K562 (cell line): ENCODE results near the gene BPIFB2. TPM values are rescaled to one million over a fixed set of nuclear protein-coding genes. Genes with fewer than 3 reads are reported as not detected.

Source experiments
- ATAC-seq: fragments of 200-7000 bp; cut with Tn5 transposase; 3 replicates; pipeline ENCODE4 v1.9.1; 2020; ENCODE audit warnings: moderate library complexity
- BruUV-seq: library from RNA; stranded (reverse); fragments of 400-500 nt; replicated peaks from 2 replicates; lab custom pipeline; 2021; lab: Mats Ljungman, UMichigan
- CTCF ChIA-PET: fragments of 300-600 bp; formaldehyde crosslinking; extraction: SDS; loops from one replicate; lab custom pipeline; 2021; ENCODE audit warnings: low intra/inter-chr PET ratio; lab: Yijun Ruan, JAX
- POLR2A ChIA-PET: fragments of 300-600, 350-650 bp; sonication (Branson Sonifier 250); formaldehyde crosslinking; extraction: SDS; loops from one replicate; lab custom pipeline; 2021; ENCODE audit warnings: antibody characterized with exemption, inconsistent platforms; lab: Yijun Ruan, JAX
- DNase-seq, 4 experiments: peaks; one replicate each; pipeline versions ENCODE4 v3.0.0 to v3.0.0-alpha.2; 2011 to 2018; ENCODE audit warnings: low spot score in 3 of 4, mixed read lengths in 3 of 4; ENCODE audit errors: extremely low read depth in 1 of 4
- FAIRE-seq: peaks from 2 replicates; lab custom pipeline; 2011; peaks lifted over from hg19 to GRCh38; lab: Jason Lieb, UNC
- H2AFZ ChIP-seq: 2 replicates; pipeline ENCODE4 v1.6.0; 2011; ENCODE audit warnings: low read depth, low read length, control low read depth, inconsistent platforms
- H3K27ac ChIP-seq: fragments of 200-600 bp; 3 replicates; pipeline ENCODE4 v1.8.0; 2011; ENCODE audit warnings: low read depth, mild to moderate bottlenecking, control low read depth, inconsistent platforms, low read length, moderate library complexity, mixed read lengths; ENCODE audit errors: extremely low read depth
- H3K27me3 ChIP-seq, 2 experiments: fragments of 300-600 bp in 1 of 2; 2 replicates in 1 of 2; 3 replicates in 1 of 2; pipeline versions ENCODE4 v1.6.0 to v1.8.0; 2011; ENCODE audit warnings: inconsistent platforms in 2 of 2, low read length in 2 of 2, mild to moderate bottlenecking in 1 of 2, mixed read lengths in 1 of 2, moderate library complexity in 1 of 2; ENCODE audit not compliant: control insufficient read depth in 2 of 2, insufficient read depth in 2 of 2
- H3K36me3 ChIP-seq: fragments of 300-600 bp; 3 replicates; pipeline ENCODE4 v1.8.0; 2011; ENCODE audit warnings: mild to moderate bottlenecking, low read length, inconsistent platforms; ENCODE audit not compliant: control insufficient read depth, insufficient read depth
- H3K4me1 ChIP-seq, 2 experiments: fragments of 200-600 bp in 1 of 2; replicated peaks in 1 of 2; 2 replicates in 1 of 2; 3 replicates in 1 of 2; pipeline versions ENCODE4 v1.5.1 to v1.8.0; 2011; ENCODE audit warnings: inconsistent platforms in 2 of 2, low read length in 2 of 2, mild to moderate bottlenecking in 1 of 2, mixed read lengths in 1 of 2, moderate library complexity in 1 of 2; ENCODE audit not compliant: control insufficient read depth in 2 of 2, insufficient read depth in 2 of 2
- H3K4me2 ChIP-seq: 2 replicates; pipeline ENCODE4 v1.6.1; 2011; ENCODE audit warnings: low read length, control low read depth, inconsistent platforms, mixed read lengths; ENCODE audit not compliant: insufficient read depth
- H3K4me3 ChIP-seq: fragments of 200-600 bp; sonication (generic), shearing (Covaris generic); 2 replicates; pipeline ENCODE4 v1.5.1; 2016; ENCODE audit warnings: control low read depth, inconsistent platforms
- H3K79me2 ChIP-seq: fragments of 200-600 bp; 3 replicates; pipeline ENCODE4 v1.8.0; 2011; ENCODE audit warnings: low read length, inconsistent platforms; ENCODE audit not compliant: control insufficient read depth, insufficient read depth
- H3K9ac ChIP-seq, 2 experiments: 2 replicates each; pipeline versions ENCODE4 v1.6.0 to v1.6.1; 2011; ENCODE audit warnings: low read depth in 2 of 2, low read length in 2 of 2, control low read depth in 1 of 2, inconsistent platforms in 1 of 2, mild to moderate bottlenecking in 1 of 2, mixed read lengths in 1 of 2; ENCODE audit not compliant: insufficient read depth in 1 of 2
- H3K9me1 ChIP-seq: one replicate; pipeline ENCODE4 v1.6.0; 2011; ENCODE audit warnings: inconsistent platforms, mild to moderate bottlenecking, low read length, moderate library complexity; ENCODE audit not compliant: control insufficient read depth, insufficient read depth
- H3K9me3 ChIP-seq: replicated peaks from 2 replicates; pipeline ENCODE4 v1.5.1; 2011; ENCODE audit warnings: low read depth, low read length, inconsistent platforms; ENCODE audit not compliant: control insufficient read depth, insufficient read depth
- H4K20me1 ChIP-seq: replicated peaks from 2 replicates; pipeline ENCODE4 v1.6.1; 2011; ENCODE audit warnings: low read length, inconsistent platforms, mixed read lengths; ENCODE audit not compliant: control insufficient read depth, insufficient read depth
- ATF1 ChIP-seq, 2 experiments: fragments of 450-650 bp in 1 of 2; IDR thresholded peaks; 2 replicates each; pipeline ENCODE4 v1.6.1; 2016; ENCODE audit warnings: missing compliant biosample characterization in 1 of 2, missing genetic modification characterization in 1 of 2
- ATF4 ChIP-seq: fragments of 450-650 bp; formaldehyde crosslinking; IDR thresholded peaks from 2 replicates; pipeline ENCODE4 v1.4.0; 2022; ENCODE audit warnings: mild to moderate bottlenecking, moderate library complexity
- CHD2 ChIP-seq: IDR thresholded peaks from 2 replicates; pipeline ENCODE4 v1.6.1; 2011; ENCODE audit warnings: low read depth, low read length
- ERF ChIP-seq: fragments of 450-650 bp; formaldehyde crosslinking; IDR thresholded peaks from 2 replicates; pipeline ENCODE4 v1.4.0; 2020; ENCODE audit warnings: mild to moderate bottlenecking, mixed read lengths
- FOXO4 ChIP-seq: fragments of 450-650 bp; formaldehyde crosslinking; IDR thresholded peaks from 2 replicates; pipeline ENCODE4 v1.4.0; 2020; ENCODE audit warnings: mild to moderate bottlenecking, moderate library complexity
- HES1 ChIP-seq: fragments of 450-650 bp; IDR thresholded peaks from 2 replicates; pipeline ENCODE4 v1.6.1; 2016; ENCODE audit warnings: low read depth, mild to moderate bottlenecking, moderate library complexity
- HMGN3 ChIP-seq: IDR thresholded peaks from 2 replicates; pipeline ENCODE4 v1.6.1; 2011; ENCODE audit warnings: borderline replicate concordance, low read depth, mild to moderate bottlenecking, mixed read lengths, low read length; ENCODE audit not compliant: insufficient read length; ENCODE audit errors: extremely low read depth
- IFI16 ChIP-seq: fragments of 250-450 bp; sonication (Bioruptor Pico); IDR thresholded peaks from 2 replicates; pipeline ENCODE4 v2.1.2; 2022; ENCODE audit warnings: mild to moderate bottlenecking, inconsistent platforms
- KAT7 ChIP-seq: sonication (generic); formaldehyde crosslinking; IDR thresholded peaks from 2 replicates; pipeline ENCODE4 v1.8.0; 2022; ENCODE audit warnings: missing genetic modification reagents, mild to moderate bottlenecking, borderline replicate concordance
- KAT8 ChIP-seq: fragments of 450-650 bp; IDR thresholded peaks from 2 replicates; pipeline ENCODE4 v1.6.1; 2016; ENCODE audit warnings: low read depth, mild to moderate bottlenecking
- NR1H2 ChIP-seq: sonication (generic); formaldehyde crosslinking; IDR thresholded peaks from 2 replicates; pipeline ENCODE4 v1.4.0; 2020; ENCODE audit warnings: mild to moderate bottlenecking, missing genetic modification reagents
- RB1 ChIP-seq: fragments of 450-650 bp; IDR thresholded peaks from 2 replicates; pipeline ENCODE4 v1.6.1; 2017; ENCODE audit warnings: low read depth, mild to moderate bottlenecking
- SMAD2 ChIP-seq: fragments of 150-350 bp; IDR thresholded peaks from 2 replicates; pipeline ENCODE4 v1.6.1; 2014; ENCODE audit warnings: low read depth, mild to moderate bottlenecking, low read length
- TFAM ChIP-seq: fragments of 250-450 bp; sonication (Bioruptor Pico); conservative IDR thresholded peaks from 2 replicates; pipeline ENCODE4 v1.5.0; 2021; ENCODE audit warnings: mild to moderate bottlenecking, moderate library complexity
- TRIM28 ChIP-seq: fragments of 450-650 bp; IDR thresholded peaks from 2 replicates; pipeline ENCODE4 v1.6.1; 2017
- ZBTB11 ChIP-seq, 3 experiments: fragments of 200-800 bp in 1 of 3; fragments of 250-450 bp in 1 of 3; fragments of 450-650 bp in 1 of 3; sonication (Bioruptor Pico) in 1 of 3; sonication (Bioruptor generic) in 1 of 3; formaldehyde crosslinking in 1 of 3; IDR thresholded peaks; 2 replicates each; pipeline versions ENCODE4 v1.6.1 to v1.8.0; 2016 to 2022; ENCODE audit warnings: mild to moderate bottlenecking in 2 of 3, missing genetic modification characterization in 2 of 3, missing compliant biosample characterization in 1 of 3, moderate library complexity in 1 of 3
- ZNF212 ChIP-seq: fragments of 450-650 bp; formaldehyde crosslinking; IDR thresholded peaks from 2 replicates; pipeline ENCODE4 v1.4.0; 2020; ENCODE audit warnings: mild to moderate bottlenecking
- WGBS: fragments of 100-300 bp; shearing (Covaris generic); methylation state at CpG from one replicate; pipeline ENCODE4 v1.1.6; 2016; ENCODE audit warnings: low coverage, mixed read lengths; ENCODE audit not compliant: insufficient coverage; ENCODE audit errors: missing lambda C conversion rate; 5-methylcytosine and 5-hydroxymethylcytosine counted together
- in situ Hi-C: fragments of 300-500 bp; cut with MboI; formaldehyde crosslinking; loops from 4 replicates; pipeline ENCODE4 v1.15.0; 2018; ENCODE audit warnings: inconsistent platforms, mixed read lengths
- intact Hi-C: fragments of 100-400 bp; cut with micrococcal nuclease; formaldehyde crosslinking; loops from 2 replicates; pipeline ENCODE4 v1.14.2; 2022
- polyA plus RNA-seq, 8 experiments: library from polyadenylated mRNA; depleted of rRNA in 4 of 8; stranded (reverse) in 5 of 8; unstranded in 3 of 8; fragments of >200 nt; fragmentation: Nextera tagmentation in 2 of 8; fragmentation: Illumina TruSeq in 1 of 8; extraction: Ambion mirVana in 2 of 8; extraction: Trizol in 1 of 8; gene quantifications; 2 replicates each; pipeline versions ENCODE4 v1.2.1 to v1.2.3, GENCODE V29; 2011 to 2014; ENCODE audit warnings: inconsistent platforms in 1 of 8, missing spikeins in 1 of 8
- total RNA-seq, 7 experiments: library from RNA; depleted of rRNA in 6 of 7; stranded (reverse); fragments of >200 nt in 6 of 7; fragmentation: Illumina TruSeq in 2 of 7; extraction: Trizol in 2 of 7; gene quantifications; 2 replicates each; pipeline versions ENCODE4 v1.2.1 to v1.2.3, GENCODE V29; 2011 to 2021; ENCODE audit warnings: low replicate concordance in 1 of 7

BPIFB2 gene
- total and polyA plus RNA-seq, 9 of the 15 experiments (the other 6 are each of a cell fraction or from before 2014, with no cell fraction given), result not detected

- H3K9me3 ChIP-seq, result peaks cover 3% of the 10 kb centered on the region; the same call in 1 of the 2 replicates
- TF ChIP-seq IFI16 (CRISPR knock-in tag) (no peak), HES1 (no peak), FOXO4 (no peak), ZNF212 (CRISPR knock-in tag) (no peak), ERF (CRISPR knock-in tag) (no peak), NR1H2 (CRISPR knock-in tag) (no peak), CHD2 (no peak), ATF1 (CRISPR knock-in tag; IDR thresholded peaks at IDR 0.05) (no peak), ATF1 (tag; IDR thresholded peaks at IDR 0.05) (no peak), ZBTB11 (CRISPR knock-in tag; IDR thresholded peaks at IDR 0.05) (no peak), HMGN3 (no peak), KAT7 (CRISPR knock-in tag) (no peak), TFAM (CRISPR knock-in tag) (no peak), ATF4 (CRISPR knock-in tag) (no peak), RB1 (no peak), SMAD2 (no peak), KAT8 (no peak), TRIM28 (no peak)
- no peak for DNase-seq
- H2AFZ ChIP-seq, result no peak overlapping the region
- no peak for FAIRE-seq
- no peaks in the 10 kb centered on the region for H3K9me1 ChIP-seq
- no peaks in the 10 kb centered on the region for H3K36me3 ChIP-seq
- no peaks in the 10 kb centered on the region for H3K79me2 ChIP-seq
- no peak overlapping the region for H3K9ac ChIP-seq
- ATAC-seq, result no peak
- ChIA-PET POLR2A (interaction anchor here (1.0 kb wide), 1 partner anchor 250 kb away, joined by 3 read pairs; no protein-coding TSS in a partner anchor), CTCF (no interaction called here)
- peaks cover 8 to 49% of the 10 kb centered on the region in 2 experiments; a peak in 4 of 5 replicates for H3K27me3 ChIP-seq
- 0% methylated on average over 5 of the region's 5 CpGs for WGBS
- no TSS peak for BruUV-seq
- no peaks in the 10 kb centered on the region; a peak in 1 of 5 replicates for H3K4me1 ChIP-seq
- intact Hi-C loops, result no loop called here
- no peaks in the 10 kb centered on the region; the same call in 1 of the 2 replicates for H4K20me1 ChIP-seq
- in situ Hi-C loops, result no loop called here
- H3K4me3 ChIP-seq, result no peak overlapping the region
- no peak overlapping the region for H3K4me2 ChIP-seq
- no peak overlapping the region for H3K27ac ChIP-seq
These were observed 2.6 kb downstream of the BPIFB2 start for GRCh38 chr20:33010133-33010504.
